IPS-NIHi11 (cell line): Measurements from ENCODE around the gene PRKCA.

ENCODE experiments used
- DNase-seq: peaks from one replicate; pipeline ENCODE4 v3.0.0; 2012; ENCODE audit warnings: mixed read lengths, low spot score

PRKCA gene

GRCh38 chr17:66625311-66625767, 322.9 kb downstream of the PRKCA start:
- DNase-seq = peak; percentile 35

GRCh38 chr17:66627985-66628384, 325.6 kb downstream of the PRKCA start:
- DNase-seq = no peak

- DNase-seq = no peak
Measured at GRCh38 chr17:66629762-66630161, 327.3 kb downstream of the PRKCA start.

- DNase-seq = no peak
Measured at GRCh38 chr17:66630379-66630778, 328.0 kb downstream of the PRKCA start.

- no peak for DNase-seq
Measured at GRCh38 chr17:66630828-66631472, 328.5 kb downstream of the PRKCA start.

- no peak for DNase-seq
Measured at GRCh38 chr17:66632731-66633130, 330.3 kb downstream of the PRKCA start.

GRCh38 chr17:66633317-66633965, 331.0 kb downstream of the PRKCA start:
- no peak for DNase-seq

- no peak for DNase-seq
Measured at GRCh38 chr17:66634193-66634592, 331.8 kb downstream of the PRKCA start.

GRCh38 chr17:66635386-66636045, 333.1 kb downstream of the PRKCA start:
- no peak for DNase-seq

GRCh38 chr17:66636111-66636510, 333.7 kb downstream of the PRKCA start:
- DNase-seq = no peak

GRCh38 chr17:66637491-66637890, 335.1 kb downstream of the PRKCA start:
- DNase-seq = no peak

GRCh38 chr17:66638707-66639479, 336.5 kb downstream of the PRKCA start:
- DNase-seq = no peak

- no peak for DNase-seq
Measured at GRCh38 chr17:66643815-66644710, 341.6 kb downstream of the PRKCA start.

GRCh38 chr17:66645259-66645658, 342.8 kb downstream of the PRKCA start:
- no peak for DNase-seq

GRCh38 chr17:66647391-66647983, 345.1 kb downstream of the PRKCA start:
- DNase-seq = no peak

- DNase-seq = no peak
Measured at GRCh38 chr17:66649818-66650543, 347.6 kb downstream of the PRKCA start.

GRCh38 chr17:66650544-66650877, 348.1 kb downstream of the PRKCA start:
- DNase-seq = no peak

- no peak for DNase-seq
Measured at GRCh38 chr17:66652840-66653507, 350.6 kb downstream of the PRKCA start.

GRCh38 chr17:66654106-66654740, 351.8 kb downstream of the PRKCA start:
- DNase-seq = no peak
